Mammary epithelial cell (primary cell): ENCODE measurements around the gene LRMDA.

Experiments used
- EZH2 ChIP-seq: IDR thresholded peaks from 2 replicates; pipeline ENCODE4 v1.6.1; 2012; ENCODE audit warnings: low read length, inconsistent platforms, borderline replicate concordance
- TF ChIP-seq, protein P1 (sequence below), 2 donors: IDR thresholded peaks in 1 of 2; conservative IDR thresholded peaks in 1 of 2; 2 replicates each; pipeline ENCODE4 v1.5.1; 2011 to 2012; ENCODE audit warnings: inconsistent platforms in 2 of 2, low read length in 2 of 2, mild to moderate bottlenecking in 2 of 2, control low read depth in 1 of 2, low read depth in 1 of 2; ENCODE audit not compliant: insufficient read depth in 1 of 2; ENCODE audit errors: extremely low read depth in 1 of 2

GRCh38 chr10:75773231-75773780 is 341.9 kb downstream of the LRMDA start:
- TF ChIP-seq, protein P1, sequence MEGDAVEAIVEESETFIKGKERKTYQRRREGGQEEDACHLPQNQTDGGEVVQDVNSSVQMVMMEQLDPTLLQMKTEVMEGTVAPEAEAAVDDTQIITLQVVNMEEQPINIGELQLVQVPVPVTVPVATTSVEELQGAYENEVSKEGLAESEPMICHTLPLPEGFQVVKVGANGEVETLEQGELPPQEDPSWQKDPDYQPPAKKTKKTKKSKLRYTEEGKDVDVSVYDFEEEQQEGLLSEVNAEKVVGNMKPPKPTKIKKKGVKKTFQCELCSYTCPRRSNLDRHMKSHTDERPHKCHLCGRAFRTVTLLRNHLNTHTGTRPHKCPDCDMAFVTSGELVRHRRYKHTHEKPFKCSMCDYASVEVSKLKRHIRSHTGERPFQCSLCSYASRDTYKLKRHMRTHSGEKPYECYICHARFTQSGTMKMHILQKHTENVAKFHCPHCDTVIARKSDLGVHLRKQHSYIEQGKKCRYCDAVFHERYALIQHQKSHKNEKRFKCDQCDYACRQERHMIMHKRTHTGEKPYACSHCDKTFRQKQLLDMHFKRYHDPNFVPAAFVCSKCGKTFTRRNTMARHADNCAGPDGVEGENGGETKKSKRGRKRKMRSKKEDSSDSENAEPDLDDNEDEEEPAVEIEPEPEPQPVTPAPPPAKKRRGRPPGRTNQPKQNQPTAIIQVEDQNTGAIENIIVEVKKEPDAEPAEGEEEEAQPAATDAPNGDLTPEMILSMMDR (conservative IDR thresholded peaks at IDR 0.05 in 1 of 2, IDR thresholded peaks at IDR 0.05 in 1 of 2; ENCODE audit: extremely low read depth in 1 of 2, insufficient read depth in 1 of 2, low read depth in 1 of 2, low read length in 2 of 2) = no peak
- TF ChIP-seq EZH2 = no peak
